DOHH2 (cell line): ENCODE data around the gene LNX1.

Experiments used
- H3F3A ChIP-seq: fragments of 200-600 bp; sonication (generic), shearing (Covaris generic); 2 replicates; pipeline ENCODE4 v1.6.0; 2016; ENCODE audit warnings: antibody characterized with exemption, mild to moderate bottlenecking; ENCODE audit not compliant: control insufficient read depth, insufficient read depth
- H3K27ac ChIP-seq: fragments of 200-600 bp; sonication (generic); 2 replicates; pipeline ENCODE4 v1.5.1; 2014; ENCODE audit warnings: low read depth, mild to moderate bottlenecking, low read length, moderate library complexity
- H3K27me3 ChIP-seq: fragments of 200-600 bp; sonication (generic); 2 replicates; pipeline ENCODE4 v1.6.1; 2014; ENCODE audit warnings: mild to moderate bottlenecking, low read length, mixed read lengths; ENCODE audit not compliant: control insufficient read depth
- H3K36me3 ChIP-seq: fragments of 200-600 bp; sonication (generic); 2 replicates; pipeline ENCODE4 v1.6.1; 2014; ENCODE audit warnings: mild to moderate bottlenecking, low read length, moderate library complexity, mixed read lengths; ENCODE audit not compliant: control insufficient read depth
- H3K4me1 ChIP-seq: fragments of 200-600 bp; sonication (generic); 2 replicates; pipeline ENCODE4 v1.6.1; 2014; ENCODE audit warnings: mild to moderate bottlenecking, low read length, mixed read lengths; ENCODE audit not compliant: control insufficient read depth
- H3K4me2 ChIP-seq: fragments of 200-600 bp; sonication (generic); 2 replicates; pipeline ENCODE4 v1.6.0; 2014; ENCODE audit warnings: mild to moderate bottlenecking, low read length, moderate library complexity
- H3K4me3 ChIP-seq: fragments of 200-600 bp; sonication (generic); 2 replicates; pipeline ENCODE4 v1.5.1; 2014; ENCODE audit warnings: mild to moderate bottlenecking, low read length, mixed read lengths
- H3K79me2 ChIP-seq: fragments of 200-600 bp; sonication (generic); 2 replicates; pipeline ENCODE4 v1.6.1; 2014; ENCODE audit warnings: mild to moderate bottlenecking, low read length, mixed read lengths; ENCODE audit not compliant: control insufficient read depth
- H3K9me2 ChIP-seq: fragments of 200-600 bp; sonication (generic); replicated peaks from 2 replicates; pipeline ENCODE4 v1.6.1; 2014; ENCODE audit warnings: mild to moderate bottlenecking, low read length, mixed read lengths; ENCODE audit not compliant: control insufficient read depth
- H3K9me3 ChIP-seq: fragments of 200-600 bp; sonication (generic); 2 replicates; pipeline ENCODE4 v1.6.1; 2014; ENCODE audit warnings: antibody characterized with exemption, low read length, mixed read lengths; ENCODE audit not compliant: control insufficient read depth, insufficient read depth
- H4K20me1 ChIP-seq: fragments of 200-600 bp; sonication (generic); 2 replicates; pipeline ENCODE4 v1.6.0; 2014; ENCODE audit warnings: low read depth, mild to moderate bottlenecking, antibody characterized with exemption, low read length, moderate library complexity; ENCODE audit not compliant: control insufficient read depth, insufficient read depth
- EZH2phosphoT487 ChIP-seq: fragments of 200-600 bp; sonication (generic); IDR thresholded peaks from 2 replicates; pipeline ENCODE4 v1.6.1; 2017; ENCODE audit warnings: borderline replicate concordance, mild to moderate bottlenecking, antibody characterized with exemption, low read length, moderate library complexity, mixed read lengths
- TF ChIP-seq, protein P1 (sequence below): fragments of 200-600 bp; sonication (generic); IDR thresholded peaks from one replicate; pipeline ENCODE4 v1.5.1; 2014; ENCODE audit warnings: antibody characterized with exemption, mild to moderate bottlenecking, low read depth, low read length; ENCODE audit not compliant: poor library complexity, severe bottlenecking

LNX1 gene

DNA sequence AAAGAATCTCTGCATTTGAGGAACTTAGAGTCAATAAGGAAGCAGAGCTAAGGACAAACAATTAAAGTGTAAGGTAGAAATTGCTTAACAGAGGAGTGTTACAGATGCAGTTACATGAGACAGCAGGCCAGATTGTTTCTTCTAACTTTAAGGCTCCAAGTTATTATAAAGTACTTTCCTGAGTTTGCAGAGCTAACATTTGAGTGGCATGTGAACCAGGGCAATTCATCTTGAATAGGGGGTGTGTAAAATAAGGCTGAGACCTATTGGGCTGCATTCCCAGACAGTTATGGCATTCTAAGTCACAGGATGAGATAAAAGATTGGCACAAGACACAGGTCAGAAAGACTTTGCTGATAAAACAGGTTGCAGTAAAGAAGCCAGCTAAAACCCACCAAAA is 7.6 kb upstream of the LNX1 start:
- Histone ChIP-seq H3K9me2 (no peaks in the 10 kb centered on the region), H3K79me2 (no peaks in the 10 kb centered on the region), H4K20me1 (no peaks in the 10 kb centered on the region), H3F3A (no peaks in the 10 kb centered on the region), H3K4me3 (no peak overlapping the region), H3K27me3 (no peaks in the 10 kb centered on the region), H3K9me3 (no peaks in the 10 kb centered on the region), H3K4me1 (no peaks in the 10 kb centered on the region), H3K36me3 (no peaks in the 10 kb centered on the region), H3K27ac (no peak overlapping the region), H3K4me2 (no peak overlapping the region)
- TF ChIP-seq, protein P1, sequence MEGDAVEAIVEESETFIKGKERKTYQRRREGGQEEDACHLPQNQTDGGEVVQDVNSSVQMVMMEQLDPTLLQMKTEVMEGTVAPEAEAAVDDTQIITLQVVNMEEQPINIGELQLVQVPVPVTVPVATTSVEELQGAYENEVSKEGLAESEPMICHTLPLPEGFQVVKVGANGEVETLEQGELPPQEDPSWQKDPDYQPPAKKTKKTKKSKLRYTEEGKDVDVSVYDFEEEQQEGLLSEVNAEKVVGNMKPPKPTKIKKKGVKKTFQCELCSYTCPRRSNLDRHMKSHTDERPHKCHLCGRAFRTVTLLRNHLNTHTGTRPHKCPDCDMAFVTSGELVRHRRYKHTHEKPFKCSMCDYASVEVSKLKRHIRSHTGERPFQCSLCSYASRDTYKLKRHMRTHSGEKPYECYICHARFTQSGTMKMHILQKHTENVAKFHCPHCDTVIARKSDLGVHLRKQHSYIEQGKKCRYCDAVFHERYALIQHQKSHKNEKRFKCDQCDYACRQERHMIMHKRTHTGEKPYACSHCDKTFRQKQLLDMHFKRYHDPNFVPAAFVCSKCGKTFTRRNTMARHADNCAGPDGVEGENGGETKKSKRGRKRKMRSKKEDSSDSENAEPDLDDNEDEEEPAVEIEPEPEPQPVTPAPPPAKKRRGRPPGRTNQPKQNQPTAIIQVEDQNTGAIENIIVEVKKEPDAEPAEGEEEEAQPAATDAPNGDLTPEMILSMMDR = no peak
- TF ChIP-seq EZH2phosphoT487 = no peak

- Histone ChIP-seq H3K4me3 (no peak overlapping the region), H3K79me2 (no peaks in the 10 kb centered on the region), H4K20me1 (no peaks in the 10 kb centered on the region), H3K4me2 (no peak overlapping the region), H3K36me3 (no peaks in the 10 kb centered on the region), H3K27ac (no peak overlapping the region), H3K9me3 (no peaks in the 10 kb centered on the region), H3K27me3 (no peaks in the 10 kb centered on the region), H3F3A (no peaks in the 10 kb centered on the region), H3K9me2 (no peaks in the 10 kb centered on the region), H3K4me1 (no peaks in the 10 kb centered on the region)
- TF ChIP-seq, protein P1 = no peak
- TF ChIP-seq EZH2phosphoT487 = no peak
Observed at GRCh38 chr4:53598483-53598882, 7.2 kb upstream of the LNX1 start.

GRCh38 chr4:53596901-53597300 is 5.6 kb upstream of the LNX1 start:
- no peak for TF ChIP-seq EZH2phosphoT487
- Histone ChIP-seq H3F3A (no peaks in the 10 kb centered on the region), H3K79me2 (no peaks in the 10 kb centered on the region), H3K4me2 (no peak overlapping the region), H3K36me3 (no peaks in the 10 kb centered on the region), H3K9me2 (no peaks in the 10 kb centered on the region), H3K9me3 (no peaks in the 10 kb centered on the region), H3K4me3 (no peak overlapping the region), H4K20me1 (no peaks in the 10 kb centered on the region), H3K27me3 (no peaks in the 10 kb centered on the region), H3K4me1 (no peaks in the 10 kb centered on the region), H3K27ac (no peak overlapping the region)

DNA sequence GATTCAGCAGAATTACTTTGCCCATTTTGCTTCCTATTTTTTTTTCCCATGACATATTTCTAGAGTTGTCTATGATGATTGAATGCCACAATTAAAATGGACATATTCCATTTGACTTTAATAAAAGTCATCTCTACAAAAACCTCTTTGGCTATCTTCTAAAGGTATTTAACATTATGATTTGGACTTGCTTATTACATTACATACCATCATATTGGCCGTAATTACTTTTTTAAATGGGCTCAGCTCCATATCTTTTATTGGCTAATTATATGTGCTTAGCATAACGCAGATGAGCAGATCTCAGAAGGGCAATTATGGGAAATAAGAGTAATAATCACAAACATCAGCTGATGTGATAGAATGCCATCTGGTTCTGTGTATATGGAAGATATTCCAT is 4.5 kb upstream of the LNX1 start:
- Histone ChIP-seq H3K27ac (no peak overlapping the region), H3K4me2 (no peak overlapping the region), H3K4me3 (no peak overlapping the region), H3K79me2 (no peaks in the 10 kb centered on the region), H3K4me1 (no peaks in the 10 kb centered on the region), H4K20me1 (no peaks in the 10 kb centered on the region), H3K27me3 (peaks cover 2% of the 10 kb centered on the region; the same call in 1 of the 2 replicates), H3K9me3 (no peaks in the 10 kb centered on the region), H3K9me2 (no peaks in the 10 kb centered on the region), H3K36me3 (no peaks in the 10 kb centered on the region), H3F3A (no peaks in the 10 kb centered on the region)
- TF ChIP-seq, protein P1 = no peak
- TF ChIP-seq EZH2phosphoT487 = no peak
